HuH-7 (cell line): ENCODE data around the gene ALDH1A1.
"Not testable (repeated sequence)": the region's sequence is repeated elsewhere in the genome, so short reads cannot be mapped to it uniquely, and the experiment has no call there.

Source experiments
- DNase-seq: peaks from one replicate; pipeline ENCODE4 v3.0.0; 2011; ENCODE audit warnings: low spot score

The ALDH1A1 gene

GRCh38 chr9:72896439-72896838 is 56.4 kb downstream of the ALDH1A1 start:
- DNase-seq: no peak

GRCh38 chr9:72895122-72895521 is 57.7 kb downstream of the ALDH1A1 start:
- DNase-seq: no peak

DNA sequence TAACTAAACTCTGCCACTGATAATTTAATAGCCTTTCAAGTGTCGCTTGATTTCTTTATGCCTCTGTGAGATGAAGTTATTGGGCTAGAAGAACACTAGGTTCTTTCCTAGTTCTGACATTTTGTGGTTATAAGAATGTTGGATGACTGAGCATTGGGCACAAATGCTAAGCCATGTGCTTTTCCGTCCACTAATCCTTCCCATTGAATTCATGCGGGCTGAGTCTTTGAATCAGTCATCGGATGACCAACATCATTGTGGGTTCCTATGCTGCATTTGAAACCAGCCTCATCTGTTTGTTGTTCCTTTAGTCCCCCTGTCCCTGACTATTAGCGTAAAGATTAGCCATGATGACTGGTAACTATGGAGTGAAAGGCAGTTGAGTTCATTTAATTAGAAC is 58.5 kb downstream of the ALDH1A1 start:
- DNase-seq: no peak

- DNase-seq: no peak
Observed at GRCh38 chr9:72893437-72893836, 59.4 kb downstream of the ALDH1A1 start.

DNA sequence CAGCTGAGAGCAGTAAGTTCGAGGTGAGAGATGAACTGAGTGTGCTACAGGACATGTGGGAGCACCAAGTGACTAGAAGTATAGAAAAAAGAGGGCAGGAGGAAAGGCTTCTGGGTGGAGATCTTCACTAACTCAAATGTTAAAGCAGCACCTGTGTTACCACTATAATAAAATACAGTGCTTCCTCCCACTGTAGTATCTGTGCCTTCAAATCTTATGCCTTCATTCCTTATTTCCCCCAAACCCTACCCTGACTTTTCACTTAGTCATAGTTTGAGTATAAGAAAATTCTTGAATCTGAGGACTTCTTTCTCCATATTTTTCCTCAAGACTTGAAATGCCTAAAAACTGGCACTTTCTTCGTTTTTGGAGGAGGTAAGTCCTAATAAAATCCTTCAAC is 61.8 kb downstream of the ALDH1A1 start:
- no peak for DNase-seq

- DNase-seq: no peak
Observed at GRCh38 chr9:72888943-72889342, 63.9 kb downstream of the ALDH1A1 start.

DNA sequence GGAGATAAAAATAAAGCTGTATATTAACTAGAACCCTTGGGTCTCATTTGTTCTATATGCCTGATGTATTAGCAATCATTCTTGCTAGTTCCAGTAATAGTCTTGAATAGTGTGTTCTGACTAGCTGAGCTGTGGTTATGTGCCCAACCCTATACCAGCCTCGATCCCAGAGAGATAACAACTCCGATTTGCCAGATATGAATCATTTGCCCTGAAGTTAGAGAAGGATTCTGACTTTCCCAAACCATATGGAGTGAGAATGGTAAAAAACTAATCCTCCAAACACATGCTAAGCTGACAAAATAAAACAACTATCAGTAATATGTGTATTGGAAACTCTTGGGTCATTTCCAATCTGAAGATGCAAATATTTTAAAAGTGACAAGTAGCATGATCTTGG is 64.8 kb downstream of the ALDH1A1 start:
- DNase-seq: no peak

DNA sequence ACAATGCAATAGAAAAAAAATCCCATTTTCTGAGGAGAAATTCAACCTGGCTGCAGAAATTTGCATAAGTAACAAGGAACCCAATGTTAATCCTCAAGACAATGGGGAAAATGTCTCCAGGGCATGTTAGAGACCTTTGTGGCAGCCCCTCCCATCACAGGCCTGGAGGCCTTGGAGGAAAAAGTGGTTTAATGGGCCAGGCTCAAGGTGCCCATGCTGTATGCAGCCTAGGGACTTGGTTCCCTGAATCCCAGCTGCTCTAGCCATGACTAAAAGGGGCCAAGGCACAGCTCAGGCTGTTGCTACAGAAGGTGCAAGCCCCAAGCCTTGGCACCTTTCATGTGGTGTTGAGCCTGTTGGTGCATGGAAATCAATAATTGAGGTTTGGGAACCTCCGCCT is 66.5 kb downstream of the ALDH1A1 start:
- no peak for DNase-seq

- DNase-seq: no peak
Observed at GRCh38 chr9:72884508-72884907, 68.3 kb downstream of the ALDH1A1 start.

GRCh38 chr9:72883875-72884274 is 69.0 kb downstream of the ALDH1A1 start:
- no peak for DNase-seq

GRCh38 chr9:72882117-72882775 is 70.6 kb downstream of the ALDH1A1 start:
- DNase-seq: no peak

DNA sequence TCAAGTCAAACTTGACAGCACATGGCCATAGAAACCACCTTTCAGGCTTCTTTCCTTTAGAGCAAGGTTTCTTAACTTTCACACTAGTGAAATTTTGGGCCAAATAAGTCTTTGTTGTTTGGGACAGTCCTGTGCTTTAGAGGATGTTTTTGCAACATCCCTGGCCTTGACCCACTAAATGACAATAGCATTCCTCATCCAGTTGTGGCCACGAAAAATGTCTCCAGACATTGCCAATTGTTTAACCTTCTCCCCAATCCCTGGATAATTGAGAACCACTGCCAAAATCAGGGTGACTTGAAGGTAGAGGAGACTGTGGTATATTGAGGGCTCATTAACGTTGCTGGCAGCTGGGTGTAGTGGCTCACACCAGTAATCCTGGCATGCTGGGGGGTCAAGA is 72.0 kb downstream of the ALDH1A1 start:
- no peak for DNase-seq

DNA sequence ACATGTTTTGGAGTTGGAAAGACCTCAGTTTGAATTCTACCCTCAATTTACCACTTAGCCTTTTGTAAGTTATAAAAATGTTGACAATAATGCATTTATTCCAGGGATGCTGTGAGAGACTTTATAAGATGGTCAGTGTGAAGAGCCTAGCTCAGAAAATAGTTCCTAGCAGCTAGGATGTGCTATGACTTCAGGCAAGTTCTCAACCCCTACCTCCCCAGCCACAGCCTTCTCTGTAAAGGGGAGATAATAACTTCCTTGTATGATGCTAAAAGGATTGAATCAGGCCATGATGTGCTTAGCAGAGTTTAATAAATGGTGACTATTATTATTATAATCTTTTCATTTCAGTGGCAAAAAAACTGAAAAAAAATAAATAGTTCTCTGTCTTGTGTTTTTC is 77.6 kb downstream of the ALDH1A1 start:
- no peak for DNase-seq

GRCh38 chr9:72874344-72874743 is 78.5 kb downstream of the ALDH1A1 start:
- DNase-seq: no peak

DNA sequence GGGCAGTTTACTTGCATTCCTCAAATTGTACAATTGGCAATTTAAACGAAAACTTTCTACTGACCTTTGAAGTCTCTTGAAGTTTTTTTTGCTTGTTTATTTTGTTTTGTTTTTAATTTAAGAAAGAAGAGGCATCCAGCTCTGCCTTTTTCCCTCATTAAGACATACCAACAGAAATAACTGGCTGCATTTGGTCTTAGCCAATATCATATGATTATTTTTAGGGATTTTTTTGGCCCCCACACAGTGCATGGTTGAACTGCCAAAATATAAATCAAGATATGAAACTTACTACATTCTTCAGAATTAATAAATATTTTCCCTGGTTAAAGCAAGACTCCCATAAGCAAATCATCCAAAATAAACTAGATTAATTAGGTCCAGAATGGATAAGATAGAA is 79.4 kb downstream of the ALDH1A1 start:
- no peak for DNase-seq

DNA sequence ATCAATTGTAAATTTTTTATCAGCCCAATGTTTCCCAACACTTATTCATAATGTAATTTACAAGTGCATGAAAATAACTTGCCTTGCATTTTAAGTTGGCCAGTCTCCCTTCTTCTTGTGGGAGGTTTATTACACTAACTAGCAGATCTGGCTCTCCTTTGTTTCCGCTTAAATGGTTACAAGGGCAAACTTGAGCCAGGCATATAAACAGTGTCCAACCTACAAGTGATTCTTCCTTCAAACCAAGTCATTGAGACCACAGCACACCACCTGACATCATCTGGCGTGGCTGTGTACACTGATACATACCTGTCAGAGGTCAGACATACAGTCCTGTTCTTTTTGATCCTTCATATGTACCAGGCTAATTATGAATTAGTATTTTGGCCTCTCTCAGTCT is 80.1 kb downstream of the ALDH1A1 start:
- DNase-seq: no peak

- no peak for DNase-seq
Observed at GRCh38 chr9:72871685-72872084, 81.2 kb downstream of the ALDH1A1 start.

DNA sequence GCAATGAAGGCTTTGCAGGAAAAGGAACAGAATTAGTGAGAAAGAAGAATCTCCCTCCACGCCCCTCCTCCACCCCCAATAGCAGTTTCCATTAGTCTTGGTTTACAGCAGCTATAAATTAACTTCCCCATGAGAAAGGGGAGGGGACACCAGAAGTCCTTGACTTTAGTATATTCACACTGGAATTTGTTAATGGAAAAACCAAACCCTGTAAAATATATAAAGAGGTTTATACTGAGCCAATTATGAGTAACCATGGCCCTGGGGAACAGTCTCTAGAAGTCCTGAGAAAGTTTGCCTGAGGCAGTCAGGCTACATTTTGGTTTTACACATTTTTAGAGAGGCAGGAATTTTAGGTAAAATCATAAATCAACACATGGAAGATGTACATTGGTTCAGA is 88.5 kb downstream of the ALDH1A1 start:
- DNase-seq: no peak

GRCh38 chr9:72863456-72864094 is 89.3 kb downstream of the ALDH1A1 start:
- no peak for DNase-seq

DNA sequence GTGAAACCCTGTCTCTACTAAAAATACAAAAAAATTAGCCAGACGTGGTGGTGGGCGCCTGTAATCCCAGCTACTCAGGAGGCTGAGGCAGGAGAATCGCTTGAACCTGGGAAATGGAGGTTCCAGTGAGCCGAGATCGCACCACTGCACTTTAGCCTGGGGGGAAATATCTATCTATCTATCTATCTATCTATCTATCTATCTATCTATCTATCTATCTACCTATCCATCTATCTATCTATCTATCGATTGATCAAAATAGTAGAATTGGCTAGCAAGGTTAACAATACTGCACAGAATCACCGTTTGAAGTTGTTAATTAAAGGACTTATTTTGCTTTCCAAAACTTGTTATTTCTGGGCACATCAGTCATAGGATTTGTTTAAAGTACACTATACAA is 90.1 kb downstream of the ALDH1A1 start:
- DNase-seq: not testable (repeated sequence)

GRCh38 chr9:72858089-72858912 is 94.6 kb downstream of the ALDH1A1 start:
- DNase-seq: peak; percentile 74

DNA sequence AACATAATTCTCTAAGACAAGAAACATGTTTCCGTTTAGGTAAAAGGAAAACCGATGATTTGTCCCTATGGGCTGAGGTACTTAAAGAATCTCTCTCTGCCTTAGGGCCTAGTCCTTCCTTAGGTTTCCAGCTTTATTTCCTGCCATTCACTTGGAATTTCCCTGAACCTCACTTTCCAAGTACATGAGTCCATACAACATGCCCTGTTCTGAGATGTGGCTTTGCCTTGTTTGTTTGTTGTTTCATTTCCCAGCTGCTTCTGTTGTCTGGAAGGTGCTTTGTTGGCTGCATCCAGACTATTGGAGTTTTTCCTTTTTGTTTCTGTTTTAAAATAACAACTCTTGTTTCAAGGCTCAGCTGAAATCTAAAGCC is 95.2 kb downstream of the ALDH1A1 start:
- no peak for DNase-seq

- peak; percentile 65 for DNase-seq
Observed at GRCh38 chr9:72856972-72857623, 95.8 kb downstream of the ALDH1A1 start.
